GM12878 (cell line): ENCODE results near the gene TEX54. TPM values are rescaled to one million over a fixed set of nuclear protein-coding genes. Genes with fewer than 3 reads are reported as not detected.

ENCODE experiments used
- BACH1 ChIP-seq: fragments of 450-650 bp; IDR thresholded peaks from 2 replicates; pipeline ENCODE4 v1.6.1; 2017; ENCODE audit warnings: mild to moderate bottlenecking, borderline replicate concordance
- BHLHE40 ChIP-seq, 2 experiments: fragments of 450-650 bp in 1 of 2; IDR thresholded peaks; 2 replicates each; pipeline ENCODE4 v1.6.1; 2011 to 2017; ENCODE audit warnings: low read depth in 2 of 2, borderline replicate concordance in 1 of 2, improper control_type of control experiment in 1 of 2, low read length in 1 of 2, mild to moderate bottlenecking in 1 of 2
- E2F4 ChIP-seq: IDR thresholded peaks from 2 replicates; pipeline ENCODE4 v1.6.1; 2012; ENCODE audit warnings: low read depth, low read length, improper control_type of control experiment
- ETV6 ChIP-seq, 2 experiments: fragments of 450-650 bp in 1 of 2; IDR thresholded peaks in 1 of 2; conservative IDR thresholded peaks in 1 of 2; 2 replicates each; pipeline ENCODE4 v1.6.1; 2014; ENCODE audit warnings: antibody characterized with exemption in 1 of 2, borderline replicate concordance in 1 of 2, low read depth in 1 of 2, mild to moderate bottlenecking in 1 of 2, moderate library complexity in 1 of 2
- EZH2 ChIP-seq: IDR thresholded peaks from 2 replicates; pipeline ENCODE4 v1.6.1; 2012; ENCODE audit warnings: low read depth, mild to moderate bottlenecking, control low read depth, inconsistent platforms, low read length, borderline replicate concordance; ENCODE audit not compliant: control insufficient read depth
- FOXK2 ChIP-seq: fragments of 450-650 bp; IDR thresholded peaks from 2 replicates; pipeline ENCODE4 v1.6.1; 2017; ENCODE audit warnings: mild to moderate bottlenecking, moderate library complexity
- GABPA ChIP-seq: IDR thresholded peaks from 2 replicates; pipeline ENCODE4 v1.6.1; 2014; ENCODE audit warnings: antibody characterized with exemption, low read depth, mild to moderate bottlenecking, inconsistent platforms
- KAT2A ChIP-seq: conservative IDR thresholded peaks from 2 replicates; pipeline ENCODE4 v1.6.1; 2011; ENCODE audit warnings: low read depth, low read length; ENCODE audit not compliant: control insufficient read depth
- KLF5 ChIP-seq: fragments of 450-650 bp; IDR thresholded peaks from 2 replicates; pipeline ENCODE4 v1.6.1; 2014; ENCODE audit warnings: mild to moderate bottlenecking; ENCODE audit not compliant: partially characterized antibody
- MXI1 ChIP-seq: fragments of 150-350 bp; IDR thresholded peaks from 2 replicates; pipeline ENCODE4 v1.6.1; 2011; ENCODE audit warnings: low read depth, mild to moderate bottlenecking, inconsistent platforms, low read length, improper control_type of control experiment
- NBN ChIP-seq: fragments of 450-650 bp; IDR thresholded peaks from 2 replicates; pipeline ENCODE4 v1.6.1; 2016
- NFIC ChIP-seq: IDR thresholded peaks from 2 replicates; pipeline ENCODE4 v1.6.1; 2012; ENCODE audit warnings: low read depth, mild to moderate bottlenecking, inconsistent platforms, low read length, moderate library complexity
- POLR2AphosphoS5 ChIP-seq: IDR thresholded peaks from 2 replicates; pipeline ENCODE4 v1.6.1; 2011; ENCODE audit warnings: mild to moderate bottlenecking, low read length, inconsistent platforms
- POU2F2 ChIP-seq: IDR thresholded peaks from 3 replicates; pipeline ENCODE4 v1.6.1; 2011; ENCODE audit warnings: low read depth, mild to moderate bottlenecking, low read length, borderline replicate concordance
- RAD21 ChIP-seq: IDR thresholded peaks from 2 replicates; pipeline ENCODE4 v1.6.1; 2011; ENCODE audit warnings: mild to moderate bottlenecking, low read depth, low read length, moderate library complexity; ENCODE audit not compliant: insufficient read depth
- RCOR1 ChIP-seq: conservative IDR thresholded peaks from 2 replicates; pipeline ENCODE4 v1.6.1; 2012; ENCODE audit warnings: low read depth, low read length, improper control_type of control experiment
- SKIL ChIP-seq: fragments of 450-650 bp; IDR thresholded peaks from 2 replicates; pipeline ENCODE4 v1.6.1; 2017; ENCODE audit warnings: mild to moderate bottlenecking, low read depth, inconsistent platforms; ENCODE audit not compliant: poor library complexity, severe bottlenecking
- SMARCA5 ChIP-seq: fragments of 450-650 bp; IDR thresholded peaks from 2 replicates; pipeline ENCODE4 v1.6.1; 2017; ENCODE audit warnings: mild to moderate bottlenecking
- TBL1XR1 ChIP-seq: IDR thresholded peaks from 2 replicates; pipeline ENCODE4 v1.6.1; 2012; ENCODE audit warnings: low read depth, low read length, improper control_type of control experiment
- YBX1 ChIP-seq: fragments of 450-650 bp; IDR thresholded peaks from 2 replicates; pipeline ENCODE4 v1.6.1; 2016; ENCODE audit warnings: antibody characterized with exemption
- ZNF207 ChIP-seq: fragments of 450-650 bp; IDR thresholded peaks from 2 replicates; pipeline ENCODE4 v1.6.1; 2014; ENCODE audit warnings: antibody characterized with exemption, mild to moderate bottlenecking, borderline replicate concordance
- ZNF24 ChIP-seq: fragments of 450-650 bp; IDR thresholded peaks from 2 replicates; pipeline ENCODE4 v1.6.1; 2017; ENCODE audit warnings: antibody characterized with exemption, mild to moderate bottlenecking
- ZZZ3 ChIP-seq: IDR thresholded peaks from 2 replicates; pipeline ENCODE4 v1.6.1; 2011; ENCODE audit warnings: low read depth; ENCODE audit not compliant: control insufficient read depth, insufficient read length
- polyA plus RNA-seq, 11 experiments: library from polyadenylated mRNA; depleted of rRNA in 4 of 11; unstranded in 6 of 11; stranded (reverse) in 5 of 11; fragments of >200 nt; fragmentation: Nextera tagmentation in 4 of 11; fragmentation: Illumina TruSeq in 1 of 11; extraction: Ambion mirVana in 4 of 11; extraction: Trizol in 1 of 11; gene quantifications; 1 replicate in 1 of 11; 2 replicates in 10 of 11; pipeline versions ENCODE4 v1.2.1 to v1.2.3, GENCODE V29; 2011 to 2016; ENCODE audit warnings: inconsistent platforms in 2 of 11, missing spikeins in 2 of 11, low read depth in 1 of 11
- total RNA-seq, 4 experiments: library from RNA; depleted of rRNA in 3 of 4; stranded (reverse); fragments of >200 nt in 3 of 4; fragmentation: Illumina TruSeq in 1 of 4; extraction: Trizol in 1 of 4; gene quantifications; 2 replicates each; pipeline versions ENCODE4 v1.2.1 to v1.2.3, GENCODE V29; 2013 to 2021
- TF ChIP-seq, protein P1 (sequence below): fragments of 450-650 bp; IDR thresholded peaks from 2 replicates; pipeline ENCODE4 v1.6.1; 2017; ENCODE audit warnings: borderline replicate concordance
- TF ChIP-seq, protein P2 (sequence below): fragments of 150-350 bp; IDR thresholded peaks from 2 replicates; pipeline ENCODE4 v1.6.1; 2014; ENCODE audit warnings: mild to moderate bottlenecking, low read depth, low read length

The TEX54 gene
- total and polyA plus RNA-seq, 10 of the 15 experiments (the other 5 are each of a cell fraction or from before 2014, with no cell fraction given) = 0.38 to 0.68 (median 0.51) TPM; not detected in 7

GRCh38 chr11:62880803-62881578, 48.4 kb upstream of the TEX54 start, which contains the start of gene SLC3A2 (continued):
- TF ChIP-seq, protein P1, sequence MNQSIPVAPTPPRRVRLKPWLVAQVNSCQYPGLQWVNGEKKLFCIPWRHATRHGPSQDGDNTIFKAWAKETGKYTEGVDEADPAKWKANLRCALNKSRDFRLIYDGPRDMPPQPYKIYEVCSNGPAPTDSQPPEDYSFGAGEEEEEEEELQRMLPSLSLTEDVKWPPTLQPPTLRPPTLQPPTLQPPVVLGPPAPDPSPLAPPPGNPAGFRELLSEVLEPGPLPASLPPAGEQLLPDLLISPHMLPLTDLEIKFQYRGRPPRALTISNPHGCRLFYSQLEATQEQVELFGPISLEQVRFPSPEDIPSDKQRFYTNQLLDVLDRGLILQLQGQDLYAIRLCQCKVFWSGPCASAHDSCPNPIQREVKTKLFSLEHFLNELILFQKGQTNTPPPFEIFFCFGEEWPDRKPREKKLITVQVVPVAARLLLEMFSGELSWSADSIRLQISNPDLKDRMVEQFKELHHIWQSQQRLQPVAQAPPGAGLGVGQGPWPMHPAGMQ = no peak
- no peak for TF ChIP-seq FOXK2
- no peak for TF ChIP-seq ZZZ3
- peak; percentile 96 for TF ChIP-seq SMARCA5
- TF ChIP-seq YBX1 = no peak
- TF ChIP-seq SKIL = no peak
- TF ChIP-seq KAT2A = no peak
- TF ChIP-seq MXI1 = peak; percentile 92
- peak; percentile 92 for TF ChIP-seq POU2F2
- TF ChIP-seq EZH2 = no peak
- TF ChIP-seq ZNF207 = peak; percentile 89
- TF ChIP-seq KLF5 = peak; percentile 75
- TF ChIP-seq POLR2AphosphoS5 = peak; percentile 99
- peak; percentile 92 for TF ChIP-seq NBN
- TF ChIP-seq ETV6 (conservative IDR thresholded peaks at IDR 0.05 in 1 of 2, IDR thresholded peaks at IDR 0.05 in 1 of 2; ENCODE audit: borderline replicate concordance in 1 of 2, low read depth in 1 of 2) = no peak
- TF ChIP-seq RAD21 = peak; percentile 58
- TF ChIP-seq TBL1XR1 = no peak
- TF ChIP-seq BHLHE40 (IDR thresholded peaks at IDR 0.05; ENCODE audit: borderline replicate concordance in 1 of 2, low read depth in 2 of 2, low read length in 1 of 2) = peak in 1 of 2 experiments; percentile 31; a peak in 2 of 4 replicates
- TF ChIP-seq, protein P2, sequence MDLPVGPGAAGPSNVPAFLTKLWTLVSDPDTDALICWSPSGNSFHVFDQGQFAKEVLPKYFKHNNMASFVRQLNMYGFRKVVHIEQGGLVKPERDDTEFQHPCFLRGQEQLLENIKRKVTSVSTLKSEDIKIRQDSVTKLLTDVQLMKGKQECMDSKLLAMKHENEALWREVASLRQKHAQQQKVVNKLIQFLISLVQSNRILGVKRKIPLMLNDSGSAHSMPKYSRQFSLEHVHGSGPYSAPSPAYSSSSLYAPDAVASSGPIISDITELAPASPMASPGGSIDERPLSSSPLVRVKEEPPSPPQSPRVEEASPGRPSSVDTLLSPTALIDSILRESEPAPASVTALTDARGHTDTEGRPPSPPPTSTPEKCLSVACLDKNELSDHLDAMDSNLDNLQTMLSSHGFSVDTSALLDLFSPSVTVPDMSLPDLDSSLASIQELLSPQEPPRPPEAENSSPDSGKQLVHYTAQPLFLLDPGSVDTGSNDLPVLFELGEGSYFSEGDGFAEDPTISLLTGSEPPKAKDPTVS = no peak
- TF ChIP-seq ZNF24 = no peak
- TF ChIP-seq BACH1 = peak; percentile 92
- no peak for TF ChIP-seq NFIC
- TF ChIP-seq GABPA = no peak
- TF ChIP-seq E2F4 = no peak
- TF ChIP-seq RCOR1 = 0 out of 2 replicates have a peak, but pooled peaks have one; percentile 18
